HepG2 (cell line): ENCODE measurements around the gene C1QTNF1. TPM values are rescaled to one million over a fixed set of nuclear protein-coding genes. Genes with fewer than 3 reads are reported as not detected.
A peak's percentile ranks its signal among the peaks of the same experiment; 100 is the strongest.

Source experiments
- ATF5 ChIP-seq: sonication (generic); formaldehyde crosslinking; IDR thresholded peaks from 2 replicates; pipeline ENCODE4 v1.4.0; 2020; ENCODE audit warnings: mild to moderate bottlenecking, low read depth, missing genetic modification reagents
- CREB1 ChIP-seq, 2 experiments: fragments of 450-650 bp in 1 of 2; IDR thresholded peaks; 2 replicates each; pipeline ENCODE4 v1.6.1; 2016 to 2017; ENCODE audit warnings: control low read depth in 1 of 2, mild to moderate bottlenecking in 1 of 2, missing compliant biosample characterization in 1 of 2, missing genetic modification characterization in 1 of 2
- FOXO4 ChIP-seq: sonication (generic); formaldehyde crosslinking; conservative IDR thresholded peaks from 2 replicates; pipeline ENCODE4 v1.8.1; 2023; ENCODE audit warnings: missing genetic modification reagents
- GATAD1 ChIP-seq: IDR thresholded peaks from 2 replicates; pipeline ENCODE4 v1.6.1; 2016; ENCODE audit warnings: missing genetic modification reagents, missing compliant biosample characterization
- REST ChIP-seq, 2 experiments: IDR thresholded peaks; 2 replicates each; pipeline ENCODE4 v1.6.1; 2011 to 2012; ENCODE audit warnings: low read length in 2 of 2, borderline replicate concordance in 1 of 2, low read depth in 1 of 2, mild to moderate bottlenecking in 1 of 2, moderate library complexity in 1 of 2
- RFX3 ChIP-seq: IDR thresholded peaks from 2 replicates; pipeline ENCODE4 v1.6.1; 2016; ENCODE audit warnings: missing biosample characterization, missing genetic modification reagents
- ZBTB10 ChIP-seq: sonication (generic); formaldehyde crosslinking; IDR thresholded peaks from 2 replicates; pipeline ENCODE4 v1.4.0; 2020; ENCODE audit warnings: missing genetic modification reagents, borderline replicate concordance
- ZNF234 ChIP-seq: sonication (generic); formaldehyde crosslinking; conservative IDR thresholded peaks from 2 replicates; pipeline ENCODE4 v1.5.1; 2020; ENCODE audit warnings: mild to moderate bottlenecking, missing genetic modification reagents
- ZNF280B ChIP-seq: sonication (generic); formaldehyde crosslinking; IDR thresholded peaks from 2 replicates; pipeline ENCODE4 v1.5.0; 2020; ENCODE audit warnings: missing genetic modification reagents, mild to moderate bottlenecking, borderline replicate concordance
- ZNF317 ChIP-seq: sonication (generic); formaldehyde crosslinking; IDR thresholded peaks from 2 replicates; pipeline ENCODE4 v1.5.0; 2020; ENCODE audit warnings: mild to moderate bottlenecking, missing genetic modification reagents
- ZNF451 ChIP-seq: sonication (generic); formaldehyde crosslinking; IDR thresholded peaks from 2 replicates; pipeline ENCODE4 v1.5.0; 2020; ENCODE audit warnings: mild to moderate bottlenecking, missing genetic modification reagents
- ZNF563 ChIP-seq: sonication (generic); formaldehyde crosslinking; IDR thresholded peaks from 2 replicates; pipeline ENCODE4 v1.8.0; 2022; ENCODE audit warnings: mild to moderate bottlenecking, moderate library complexity, missing genetic modification reagents
- ZNF75D ChIP-seq: sonication (generic); formaldehyde crosslinking; IDR thresholded peaks from 2 replicates; pipeline ENCODE4 v1.8.1; 2023; ENCODE audit warnings: missing genetic modification reagents, mild to moderate bottlenecking, borderline replicate concordance
- ZNF773 ChIP-seq: sonication (generic); formaldehyde crosslinking; IDR thresholded peaks from 2 replicates; pipeline ENCODE4 v1.4.0; 2020; ENCODE audit warnings: missing genetic modification reagents, borderline replicate concordance
- ZNF83 ChIP-seq: sonication (generic); formaldehyde crosslinking; IDR thresholded peaks from 2 replicates; pipeline ENCODE4 v1.4.0; 2020; ENCODE audit warnings: missing genetic modification reagents, mild to moderate bottlenecking, borderline replicate concordance
- ZNF841 ChIP-seq: sonication (generic); formaldehyde crosslinking; IDR thresholded peaks from 2 replicates; pipeline ENCODE4 v1.8.1; 2023; ENCODE audit warnings: missing genetic modification reagents, borderline replicate concordance
- polyA plus RNA-seq, 8 experiments: library from polyadenylated mRNA; depleted of rRNA in 3 of 8; stranded (reverse) in 7 of 8; unstranded in 1 of 8; fragments of >200 nt; fragmentation: Illumina TruSeq in 4 of 8; extraction: Trizol in 4 of 8; gene quantifications; 2 replicates each; pipeline versions ENCODE4 v1.2.1 to v1.2.3, GENCODE V29; 2011 to 2016; ENCODE audit warnings: low read depth in 4 of 8, missing spikeins in 1 of 8, mixed read lengths in 1 of 8; ENCODE audit not compliant: insufficient read depth in 1 of 8
- total RNA-seq, 5 experiments: library from RNA; depleted of rRNA; stranded (reverse); fragments of >200 nt; fragmentation: Illumina TruSeq; extraction: Trizol; gene quantifications; 2 replicates each; pipeline ENCODE4 v1.2.3, GENCODE V29; 2016; ENCODE audit warnings: low read depth in 1 of 5

The C1QTNF1 gene
- total and polyA plus RNA-seq, 2 of the 13 experiments (the other 11 are each of a cell fraction or from before 2014, with no cell fraction given): 0.18 to 0.86 TPM

- no peak for TF ChIP-seq ZBTB10 (CRISPR knock-in tag)
- TF ChIP-seq ZNF841 (CRISPR knock-in tag): no peak
- TF ChIP-seq CREB1 (IDR thresholded peaks at IDR 0.05): no peak
- TF ChIP-seq CREB1 (CRISPR knock-in tag; IDR thresholded peaks at IDR 0.05): no peak
- no peak for TF ChIP-seq GATAD1 (CRISPR knock-in tag)
- no peak for TF ChIP-seq FOXO4 (CRISPR knock-in tag)
- TF ChIP-seq ZNF83 (CRISPR knock-in tag): no peak
- TF ChIP-seq REST (IDR thresholded peaks at IDR 0.05; ENCODE audit: borderline replicate concordance in 1 of 2, low read depth in 1 of 2, low read length in 2 of 2): no peak
- TF ChIP-seq ZNF317 (CRISPR knock-in tag): no peak
- 0 out of 2 replicates have a peak, but pooled peaks have one; percentile 40 for TF ChIP-seq ZNF451 (CRISPR knock-in tag)
- no peak for TF ChIP-seq ZNF234 (CRISPR knock-in tag)
- TF ChIP-seq ATF5 (CRISPR knock-in tag): no peak
- no peak for TF ChIP-seq ZNF773 (CRISPR knock-in tag)
- TF ChIP-seq ZNF563 (CRISPR knock-in tag): 0 out of 2 replicates have a peak, but pooled peaks have one; percentile 42
- 0 out of 2 replicates have a peak, but pooled peaks have one; percentile 11 for TF ChIP-seq ZNF280B (CRISPR knock-in tag)
- no peak for TF ChIP-seq ZNF75D (CRISPR knock-in tag)
- TF ChIP-seq RFX3 (CRISPR knock-in tag): no peak
These were observed 49.7 kb downstream of the C1QTNF1 start (continued) for GRCh38 chr17:79073706-79074088.
